K562 (cell line): ENCODE measurements around the gene ZFAND6. TPM values are rescaled to one million over a fixed set of nuclear protein-coding genes. Genes with fewer than 3 reads are reported as not detected.

ENCODE experiments used
- BCOR ChIP-seq: fragments of 450-650 bp; IDR thresholded peaks from 2 replicates; pipeline ENCODE4 v1.6.1; 2016
- HNRNPK ChIP-seq: fragments of 200-400 bp; formaldehyde crosslinking; IDR thresholded peaks from one replicate; pipeline ENCODE4 v1.6.1; 2018; ENCODE audit warnings: mild to moderate bottlenecking, low read depth, low read length; ENCODE audit not compliant: poor library complexity, severe bottlenecking
- MNT ChIP-seq, 2 experiments: fragments of 450-650 bp; conservative IDR thresholded peaks; 2 replicates each; pipeline ENCODE4 v1.6.1; 2017; ENCODE audit warnings: mild to moderate bottlenecking in 2 of 2, moderate library complexity in 2 of 2
- NCOR1 ChIP-seq: fragments of 450-650 bp; IDR thresholded peaks from 2 replicates; pipeline ENCODE4 v1.6.1; 2016; ENCODE audit warnings: mild to moderate bottlenecking, moderate library complexity
- NFE2 ChIP-seq: IDR thresholded peaks from 2 replicates; pipeline ENCODE4 v1.6.1; 2014; ENCODE audit warnings: antibody characterized with exemption, low read depth
- NFRKB ChIP-seq: fragments of 450-650 bp; IDR thresholded peaks from 2 replicates; pipeline ENCODE4 v1.6.1; 2016; ENCODE audit warnings: low read depth
- RREB1 ChIP-seq: fragments of 250-450 bp; sonication (Bioruptor Pico); IDR thresholded peaks from 2 replicates; pipeline ENCODE4 v1.4.0; 2020
- SIN3B ChIP-seq: fragments of 450-650 bp; IDR thresholded peaks from 2 replicates; pipeline ENCODE4 v1.6.1; 2017; ENCODE audit warnings: low read depth, mild to moderate bottlenecking, moderate library complexity
- SRSF7 ChIP-seq: fragments of 200-400 bp; formaldehyde crosslinking; optimal IDR thresholded peaks from 2 replicates; pipeline ENCODE3; 2017; ENCODE audit warnings: mild to moderate bottlenecking, low read depth, low read length
- ZBTB33 ChIP-seq: sonication (generic); formaldehyde crosslinking; IDR thresholded peaks from 2 replicates; pipeline ENCODE4 v1.8.1; 2023; ENCODE audit warnings: mild to moderate bottlenecking, missing genetic modification reagents
- ZNF561 ChIP-seq: fragments of 450-650 bp; formaldehyde crosslinking; conservative IDR thresholded peaks from 2 replicates; pipeline ENCODE4 v1.4.0; 2020; ENCODE audit warnings: mild to moderate bottlenecking, moderate library complexity
- ZNF696 ChIP-seq: fragments of 250-450 bp; sonication (Bioruptor Pico); conservative IDR thresholded peaks from 2 replicates; pipeline ENCODE4 v1.4.0; 2020; ENCODE audit warnings: mild to moderate bottlenecking, moderate library complexity
- polyA plus RNA-seq, 8 experiments: library from polyadenylated mRNA; depleted of rRNA in 4 of 8; stranded (reverse) in 5 of 8; unstranded in 3 of 8; fragments of >200 nt; fragmentation: Nextera tagmentation in 2 of 8; fragmentation: Illumina TruSeq in 1 of 8; extraction: Ambion mirVana in 2 of 8; extraction: Trizol in 1 of 8; gene quantifications; 2 replicates each; pipeline versions ENCODE4 v1.2.1 to v1.2.3, GENCODE V29; 2011 to 2014; ENCODE audit warnings: inconsistent platforms in 1 of 8, missing spikeins in 1 of 8
- total RNA-seq, 7 experiments: library from RNA; depleted of rRNA in 6 of 7; stranded (reverse); fragments of >200 nt in 6 of 7; fragmentation: Illumina TruSeq in 2 of 7; extraction: Trizol in 2 of 7; gene quantifications; 2 replicates each; pipeline versions ENCODE4 v1.2.1 to v1.2.3, GENCODE V29; 2011 to 2021; ENCODE audit warnings: low replicate concordance in 1 of 7

Gene ZFAND6
- total and polyA plus RNA-seq, 9 of the 15 experiments (the other 6 are each of a cell fraction or from before 2014, with no cell fraction given), result 53.9 to 206 (median 88.9) TPM

GRCh38 chr15:80140909-80141308 is 81.4 kb downstream of the ZFAND6 start (continued):
- TF ChIP-seq NCOR1, result no peak
- no peak for TF ChIP-seq SRSF7
- no peak for TF ChIP-seq MNT (conservative IDR thresholded peaks at IDR 0.05)
- TF ChIP-seq BCOR, result no peak
- no peak for TF ChIP-seq HNRNPK
- TF ChIP-seq ZNF561, result no peak
- no peak for TF ChIP-seq RREB1 (CRISPR knock-in tag)
- no peak for TF ChIP-seq ZBTB33
- no peak for TF ChIP-seq ZNF696 (CRISPR knock-in tag)
- TF ChIP-seq SIN3B, result no peak
- no peak for TF ChIP-seq NFRKB
- peak; percentile 50; the same call in 1 of the 2 replicates for TF ChIP-seq NFE2
